H1 (cell line): Measurements from ENCODE around the gene MAPRE2. TPM values are rescaled to one million over a fixed set of nuclear protein-coding genes. Genes with fewer than 3 reads are reported as not detected.

Experiments used
- CTCF ChIA-PET: fragments of 300-600 bp; sonication (Branson Sonifier 250); formaldehyde crosslinking; loops from one replicate; lab custom pipeline; 2021; ENCODE audit not compliant: partially characterized antibody; lab: Charles Lee
- POLR2A ChIA-PET: fragments of 300-600 bp; sonication (Branson Sonifier 250); formaldehyde crosslinking; loops from one replicate; lab custom pipeline; 2021; ENCODE audit warnings: inconsistent platforms; ENCODE audit not compliant: partially characterized antibody; lab: Charles Lee
- DNase-seq, 2 experiments: peaks; one replicate each; pipeline versions ENCODE4 v3.0.0 to v3.0.0-alpha.2; 2010 to 2022; ENCODE audit warnings: low spot score in 2 of 2, low read depth in 1 of 2, mixed read lengths in 1 of 2
- FAIRE-seq: peaks from 2 replicates; lab custom pipeline; 2011; peaks lifted over from hg19 to GRCh38; lab: Jason Lieb, UNC
- H2AFZ ChIP-seq: 2 replicates; pipeline ENCODE4 v1.8.1; 2012; ENCODE audit warnings: low read length, inconsistent platforms
- H2AK5ac ChIP-seq: 2 replicates; pipeline ENCODE4 v1.6.1; 2013; ENCODE audit warnings: low read depth, low read length
- H2BK120ac ChIP-seq: replicated peaks from 2 replicates; pipeline ENCODE3; 2013; ENCODE audit warnings: low read depth, low read length, inconsistent platforms
- H2BK12ac ChIP-seq: 2 replicates; pipeline ENCODE4 v1.6.1; 2013; ENCODE audit warnings: low read depth, low read length
- H2BK15ac ChIP-seq: 2 replicates; pipeline ENCODE4 v1.6.1; 2013; ENCODE audit warnings: low read length
- H2BK20ac ChIP-seq: 2 replicates; pipeline ENCODE4 v1.6.1; 2013; ENCODE audit warnings: low read length
- H2BK5ac ChIP-seq: 2 replicates; pipeline ENCODE4 v1.6.1; 2013; ENCODE audit warnings: low read depth, low read length
- H3K14ac ChIP-seq: 2 replicates; pipeline ENCODE4 v1.6.1; 2013; ENCODE audit warnings: inconsistent platforms; ENCODE audit not compliant: insufficient read length
- H3K18ac ChIP-seq: 2 replicates; pipeline ENCODE4 v1.6.1; 2013; ENCODE audit warnings: low read length; ENCODE audit errors: extremely low read depth
- H3K23ac ChIP-seq: 2 replicates; pipeline ENCODE4 v1.6.1; 2013; ENCODE audit warnings: inconsistent platforms; ENCODE audit not compliant: insufficient read length
- H3K23me2 ChIP-seq: 2 replicates; pipeline ENCODE4 v1.6.1; 2013; ENCODE audit warnings: low read depth, low read length
- H3K27ac ChIP-seq: 2 replicates; pipeline ENCODE4 v1.6.1; 2011; ENCODE audit warnings: low read depth, low read length, inconsistent platforms
- H3K27me3 ChIP-seq, 4 experiments: replicated peaks in 1 of 4; 1 replicate in 1 of 4; 2 replicates in 3 of 4; pipeline versions ENCODE4 v1.6.1 to v1.8.1; 2011 to 2013; ENCODE audit warnings: low read length in 3 of 4, mild to moderate bottlenecking in 3 of 4, inconsistent platforms in 2 of 4, mixed read lengths in 2 of 4, moderate library complexity in 1 of 4; ENCODE audit not compliant: control insufficient read depth in 3 of 4, insufficient read depth in 3 of 4; ENCODE audit errors: extremely low read depth in 1 of 4
- H3K36me3 ChIP-seq, 4 experiments: 2 replicates each; pipeline versions ENCODE4 v1.6.1 to v1.8.1; 2011 to 2013; ENCODE audit warnings: mild to moderate bottlenecking in 4 of 4, low read length in 3 of 4, moderate library complexity in 2 of 4, control low read depth in 1 of 4, inconsistent platforms in 1 of 4; ENCODE audit not compliant: insufficient read depth in 4 of 4, control insufficient read depth in 2 of 4
- H3K4ac ChIP-seq: replicated peaks from 2 replicates; pipeline ENCODE3; 2013; ENCODE audit warnings: low read length, low read depth, mixed read lengths, inconsistent platforms; ENCODE audit not compliant: insufficient read length
- H3K4me1 ChIP-seq, 4 experiments: replicated peaks in 1 of 4; 1 replicate in 1 of 4; 2 replicates in 3 of 4; pipeline versions ENCODE4 v1.6.1 to v1.8.1; 2011 to 2013; ENCODE audit warnings: low read length in 3 of 4, inconsistent platforms in 2 of 4, mixed read lengths in 1 of 4; ENCODE audit not compliant: insufficient read depth in 4 of 4, control insufficient read depth in 3 of 4
- H3K4me2 ChIP-seq, 2 experiments: 2 replicates each; pipeline versions ENCODE4 v1.6.1 to v1.8.1; 2011 to 2013; ENCODE audit warnings: low read depth in 2 of 2, low read length in 2 of 2, control low read depth in 1 of 2, inconsistent platforms in 1 of 2, mild to moderate bottlenecking in 1 of 2; ENCODE audit not compliant: insufficient read depth in 1 of 2
- H3K4me3 ChIP-seq, 4 experiments: fragments of 200-600, 300-600 bp in 1 of 4; sonication (generic), shearing (Covaris generic), sonication (Bioruptor Twin) in 1 of 4; 2 replicates each; pipeline versions ENCODE4 v1.5.1 to v1.8.1; 2011 to 2016; ENCODE audit warnings: low read length in 4 of 4, low read depth in 3 of 4, control low read depth in 2 of 4, inconsistent platforms in 2 of 4, mild to moderate bottlenecking in 2 of 4, mixed read lengths in 1 of 4, moderate library complexity in 1 of 4; ENCODE audit not compliant: insufficient read depth in 2 of 4; ENCODE audit errors: extremely low read depth in 1 of 4
- H3K56ac ChIP-seq: replicated peaks from 2 replicates; pipeline ENCODE3; 2013; ENCODE audit warnings: low read depth, mild to moderate bottlenecking, mixed read lengths, low read length, inconsistent platforms; ENCODE audit not compliant: insufficient read length
- H3K79me1 ChIP-seq: 2 replicates; pipeline ENCODE4 v1.6.1; 2013; ENCODE audit warnings: low read depth, low read length, control low read depth
- H3K79me2 ChIP-seq, 2 experiments: 2 replicates each; pipeline versions ENCODE4 v1.6.1 to v1.8.1; 2012 to 2013; ENCODE audit warnings: low read length in 2 of 2, mild to moderate bottlenecking in 2 of 2, inconsistent platforms in 1 of 2; ENCODE audit not compliant: insufficient read depth in 2 of 2, control insufficient read depth in 1 of 2
- H3K9ac ChIP-seq, 4 experiments: replicated peaks in 1 of 4; 1 replicate in 1 of 4; 2 replicates in 3 of 4; pipeline versions ENCODE4 v1.6.1 to v1.8.1; 2011 to 2013; ENCODE audit warnings: low read depth in 3 of 4, low read length in 3 of 4, control low read depth in 2 of 4, mild to moderate bottlenecking in 2 of 4, moderate library complexity in 2 of 4, inconsistent platforms in 1 of 4; ENCODE audit errors: extremely low read depth in 1 of 4
- H3K9me3 ChIP-seq, 2 experiments: 2 replicates each; pipeline versions ENCODE4 v1.6.1 to v1.8.1; 2012 to 2013; ENCODE audit warnings: mild to moderate bottlenecking in 2 of 2, moderate library complexity in 2 of 2, control low read depth in 1 of 2, inconsistent platforms in 1 of 2, low read depth in 1 of 2, low read length in 1 of 2, mixed read lengths in 1 of 2; ENCODE audit not compliant: insufficient read depth in 2 of 2
- H4K20me1 ChIP-seq, 2 experiments: replicated peaks in 1 of 2; 2 replicates each; pipeline versions ENCODE3 to v1.8.1; 2011 to 2013; ENCODE audit warnings: inconsistent platforms in 2 of 2, low read length in 2 of 2, mild to moderate bottlenecking in 1 of 2; ENCODE audit not compliant: insufficient read depth in 2 of 2, control insufficient read depth in 1 of 2
- H4K5ac ChIP-seq: 2 replicates; pipeline ENCODE4 v1.6.1; 2013; ENCODE audit warnings: low read length, low read depth, mixed read lengths, inconsistent platforms; ENCODE audit not compliant: insufficient read length
- H4K8ac ChIP-seq: 2 replicates; pipeline ENCODE4 v1.8.0; 2013; ENCODE audit warnings: mild to moderate bottlenecking, moderate library complexity, low read length, inconsistent platforms; ENCODE audit not compliant: insufficient read depth; ENCODE audit errors: extremely low read depth
- H4K91ac ChIP-seq: replicated peaks from 2 replicates; pipeline ENCODE3; 2013; ENCODE audit warnings: low read length, mixed read lengths, inconsistent platforms; ENCODE audit not compliant: insufficient read length
- ASH2L ChIP-seq: fragments of 200-600, 300-600 bp; sonication (generic); IDR thresholded peaks from one replicate; pipeline ENCODE4 v1.7.1; 2017; ENCODE audit warnings: low read length
- CHD2 ChIP-seq: IDR thresholded peaks from 2 replicates; pipeline ENCODE4 v1.6.1; 2012; ENCODE audit warnings: low read length, improper control_type of control experiment
- EP300 ChIP-seq, 2 experiments: IDR thresholded peaks; 1 replicate in 1 of 2; 2 replicates in 1 of 2; pipeline ENCODE4 v1.6.1; 2011 to 2012; ENCODE audit warnings: low read depth in 2 of 2, low read length in 2 of 2, mild to moderate bottlenecking in 2 of 2, borderline replicate concordance in 1 of 2, inconsistent platforms in 1 of 2, moderate library complexity in 1 of 2
- NRF1 ChIP-seq: IDR thresholded peaks from 2 replicates; pipeline ENCODE4 v1.6.1; 2011; ENCODE audit warnings: mild to moderate bottlenecking, low read depth, low read length, improper control_type of control experiment
- USF2 ChIP-seq: IDR thresholded peaks from 2 replicates; pipeline ENCODE4 v1.6.1; 2011; ENCODE audit warnings: low read length, improper control_type of control experiment
- WGBS, 2 experiments: shearing (Covaris generic) in 1 of 2; methylation state at CpG; one replicate each; pipeline versions ENCODE4 v1.1.6 to v1.1.7; 2013 to 2015; ENCODE audit warnings: low lambda C conversion rate in 2 of 2, mixed read lengths in 2 of 2, inconsistent platforms in 1 of 2, low coverage in 1 of 2, missing lambda C conversion rate in 1 of 2; ENCODE audit not compliant: insufficient replicate concordance in 2 of 2, insufficient coverage in 1 of 2, insufficient read length in 1 of 2; ENCODE audit errors: extremely low coverage in 1 of 2, missing lambda C conversion rate in 1 of 2; 5-methylcytosine and 5-hydroxymethylcytosine counted together
- polyA plus RNA-seq, 7 experiments: library from polyadenylated mRNA; depleted of rRNA in 3 of 7; stranded (reverse) in 5 of 7; unstranded in 2 of 7; fragments of >200 nt in 5 of 7; fragments of 200-250 nt in 2 of 7; gene quantifications; 1 replicate in 5 of 7; 2 replicates in 1 of 7; 4 replicates in 1 of 7; pipeline versions ENCODE4 v1.2.1 to v1.2.3, GENCODE V29; 2011 to 2013; ENCODE audit warnings: missing spikeins in 2 of 7, mixed read lengths in 2 of 7
- total RNA-seq: library from RNA; stranded (reverse); fragmentation: NEBNext Ultra II Directional; extraction: Animal tissue kit (Norgen Biotek cat#: 25700); gene quantifications from 2 replicates; pipeline ENCODE4 v1.2.1, GENCODE V29; 2021
- TF ChIP-seq, protein P1 (sequence below), 3 experiments: IDR thresholded peaks; 1 replicate in 2 of 3; 2 replicates in 1 of 3; pipeline versions ENCODE4 v1.5.1 to v1.6.1; 2011; ENCODE audit warnings: low read length in 3 of 3, mild to moderate bottlenecking in 3 of 3, inconsistent platforms in 2 of 3, low read depth in 1 of 3, moderate library complexity in 1 of 3; ENCODE audit not compliant: insufficient read depth in 1 of 3; ENCODE audit errors: control extremely low read depth in 1 of 3
- TF ChIP-seq, protein P2 (sequence below): IDR thresholded peaks from 2 replicates; pipeline ENCODE4 v1.6.1; 2012; ENCODE audit warnings: inconsistent platforms

Gene MAPRE2
- total and polyA plus RNA-seq, 2 of the 8 experiments (the other 6 are each of a cell fraction or from before 2014, with no cell fraction given) = 32.6 to 33.1 TPM

GRCh38 chr18:35073186-35074105, 32.2 kb downstream of the MAPRE2 start:
- no peak overlapping the region for H3K23ac ChIP-seq
- FAIRE-seq (no peak), DNase-seq (no peak)
- H2BK5ac ChIP-seq = no peak overlapping the region
- no peak overlapping the region for H4K5ac ChIP-seq
- H2AK5ac ChIP-seq = no peak overlapping the region
- no peak overlapping the region for H2BK20ac ChIP-seq
- no peak overlapping the region for H3K14ac ChIP-seq
- no peak overlapping the region for H3K9ac ChIP-seq
- POLR2A ChIA-PET = no interaction called here
- H3K4me3 ChIP-seq = no peak overlapping the region
- H2BK120ac ChIP-seq = no peak overlapping the region
- H4K91ac ChIP-seq = no peak overlapping the region
- H4K8ac ChIP-seq = no peak overlapping the region
- 87% methylated on average over 3 of the region's 3 CpGs; no CpG with 5 or more reads in 1 of the 2 experiments for WGBS, 2 experiments
- H3K36me3 ChIP-seq = no peaks in the 10 kb centered on the region
- no peak overlapping the region for H2BK15ac ChIP-seq
- H3K4me2 ChIP-seq = no peak overlapping the region
- no peak overlapping the region for H3K4ac ChIP-seq
- H3K27ac ChIP-seq = no peak overlapping the region
- H3K56ac ChIP-seq = no peak overlapping the region
- no peak overlapping the region for H3K18ac ChIP-seq
- no peaks in the 10 kb centered on the region for H3K27me3 ChIP-seq
- H3K4me1 ChIP-seq = peaks cover 0 to 3% (median 2%) of the 10 kb centered on the region in 4 experiments; a peak in 4 of 7 replicates
- no peak overlapping the region for H2AFZ ChIP-seq
- no peaks in the 10 kb centered on the region; the same call in 1 of the 2 replicates for H3K79me1 ChIP-seq
- no peak overlapping the region for H2BK12ac ChIP-seq
- CTCF ChIA-PET = interaction anchor here (0.8 to 3.5 kb wide), 7 partner anchors 8 to 194 kb away, joined by 3 to 28 read pairs (median 4); no protein-coding TSS in a partner anchor
- no peaks in the 10 kb centered on the region for H3K9me3 ChIP-seq
- no peaks in the 10 kb centered on the region for H4K20me1 ChIP-seq
- no peaks in the 10 kb centered on the region for H3K23me2 ChIP-seq
- no peaks in the 10 kb centered on the region for H3K79me2 ChIP-seq
- TF ChIP-seq CHD2 = no peak
- TF ChIP-seq, protein P1, sequence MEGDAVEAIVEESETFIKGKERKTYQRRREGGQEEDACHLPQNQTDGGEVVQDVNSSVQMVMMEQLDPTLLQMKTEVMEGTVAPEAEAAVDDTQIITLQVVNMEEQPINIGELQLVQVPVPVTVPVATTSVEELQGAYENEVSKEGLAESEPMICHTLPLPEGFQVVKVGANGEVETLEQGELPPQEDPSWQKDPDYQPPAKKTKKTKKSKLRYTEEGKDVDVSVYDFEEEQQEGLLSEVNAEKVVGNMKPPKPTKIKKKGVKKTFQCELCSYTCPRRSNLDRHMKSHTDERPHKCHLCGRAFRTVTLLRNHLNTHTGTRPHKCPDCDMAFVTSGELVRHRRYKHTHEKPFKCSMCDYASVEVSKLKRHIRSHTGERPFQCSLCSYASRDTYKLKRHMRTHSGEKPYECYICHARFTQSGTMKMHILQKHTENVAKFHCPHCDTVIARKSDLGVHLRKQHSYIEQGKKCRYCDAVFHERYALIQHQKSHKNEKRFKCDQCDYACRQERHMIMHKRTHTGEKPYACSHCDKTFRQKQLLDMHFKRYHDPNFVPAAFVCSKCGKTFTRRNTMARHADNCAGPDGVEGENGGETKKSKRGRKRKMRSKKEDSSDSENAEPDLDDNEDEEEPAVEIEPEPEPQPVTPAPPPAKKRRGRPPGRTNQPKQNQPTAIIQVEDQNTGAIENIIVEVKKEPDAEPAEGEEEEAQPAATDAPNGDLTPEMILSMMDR (IDR thresholded peaks at IDR 0.05; ENCODE audit: control extremely low read depth in 1 of 3, insufficient read depth in 1 of 3, low read depth in 1 of 3, low read length in 3 of 3) = no peak
- TF ChIP-seq USF2 = no peak
- no peak for TF ChIP-seq EP300 (IDR thresholded peaks at IDR 0.05; ENCODE audit: borderline replicate concordance in 1 of 2, low read depth in 2 of 2, low read length in 2 of 2)
- TF ChIP-seq NRF1 = no peak
- TF ChIP-seq, protein P2, sequence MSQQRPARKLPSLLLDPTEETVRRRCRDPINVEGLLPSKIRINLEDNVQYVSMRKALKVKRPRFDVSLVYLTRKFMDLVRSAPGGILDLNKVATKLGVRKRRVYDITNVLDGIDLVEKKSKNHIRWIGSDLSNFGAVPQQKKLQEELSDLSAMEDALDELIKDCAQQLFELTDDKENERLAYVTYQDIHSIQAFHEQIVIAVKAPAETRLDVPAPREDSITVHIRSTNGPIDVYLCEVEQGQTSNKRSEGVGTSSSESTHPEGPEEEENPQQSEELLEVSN = no peak
- TF ChIP-seq ASH2L = no peak
